Vagina (tissue), 2 donors: Measurements from ENCODE around the gene L2HGDH. TPM values are rescaled to one million over a fixed set of nuclear protein-coding genes. Genes with fewer than 3 reads are reported as not detected.

Source experiments
- DNase-seq, 2 donors: peaks; one replicate each; pipeline ENCODE4 v3.0.0-alpha.2; 2017; ENCODE audit errors: extremely low spot score in 2 of 2
- H3K27ac ChIP-seq: fragments of 200-600 bp; sonication (generic); one replicate; pipeline ENCODE4 v1.5.1; 2019
- H3K27me3 ChIP-seq: fragments of 200-600 bp; sonication (generic); one replicate; pipeline ENCODE4 v1.5.1; 2019
- H3K36me3 ChIP-seq, 2 donors: fragments of 200-600 bp; sonication (generic); one replicate each; pipeline ENCODE4 v1.5.1; 2017 to 2019
- H3K4me1 ChIP-seq: fragments of 200-600 bp; sonication (generic); one replicate; pipeline ENCODE4 v1.5.1; 2019
- H3K4me3 ChIP-seq, 2 donors: fragments of 200-600 bp; sonication (generic); 1 replicate in 1 of 2; 2 replicates in 1 of 2; pipeline ENCODE4 v1.5.1; 2016 to 2019
- H3K9me3 ChIP-seq: fragments of 200-600 bp; sonication (generic); one replicate; pipeline ENCODE4 v1.5.1; 2019
- CTCF ChIP-seq, 3 experiments: fragments of 450-650 bp in 2 of 3; fragments of 200-600 bp in 1 of 3; sonication (generic) in 1 of 3; IDR thresholded peaks; one replicate each; pipeline ENCODE4 v1.5.1; 2017 to 2019; ENCODE audit warnings: antibody characterized with exemption in 3 of 3, mild to moderate bottlenecking in 2 of 3, moderate library complexity in 2 of 3
- POLR2A ChIP-seq, 2 donors: fragments of 450-650 bp; IDR thresholded peaks; one replicate each; pipeline ENCODE4 v1.6.1; 2017; ENCODE audit warnings: antibody characterized with exemption in 2 of 2, mild to moderate bottlenecking in 2 of 2, moderate library complexity in 2 of 2
- POLR2AphosphoS5 ChIP-seq, 2 donors: sonication (generic); formaldehyde crosslinking; IDR thresholded peaks; one replicate each; pipeline ENCODE4 v1.9.0; 2017; ENCODE audit warnings: antibody characterized with exemption in 2 of 2, mild to moderate bottlenecking in 2 of 2, low read depth in 1 of 2; ENCODE audit not compliant: insufficient read depth in 1 of 2
- intact Hi-C: fragments of 100-400 bp; cut with DNase I; formaldehyde crosslinking; loops from one replicate; pipeline ENCODE4 v1.15.1; 2023
- total RNA-seq: library from RNA; depleted of rRNA; stranded (reverse); fragments of >200 nt; gene quantifications from one replicate; pipeline ENCODE4 v1.2.3, GENCODE V29; 2016

Gene L2HGDH
- total RNA-seq, 1 donor from 2014 or later = 5.6 TPM

- H3K9me3 ChIP-seq = no peaks in the 10 kb centered on the region
- H3K27me3 ChIP-seq = no peaks in the 10 kb centered on the region
- peak overlapping the region; percentile 84 to 87 for H3K4me3 ChIP-seq
- no peak for TF ChIP-seq POLR2A (IDR thresholded peaks at IDR 0.05)
- no peak for TF ChIP-seq CTCF (IDR thresholded peaks at IDR 0.05)
- no peak for TF ChIP-seq POLR2AphosphoS5 (IDR thresholded peaks at IDR 0.05; ENCODE audit: insufficient read depth in 1 of 2, low read depth in 1 of 2)
- peaks cover 17% of the 10 kb centered on the region for H3K4me1 ChIP-seq
- intact Hi-C loops = no loop called here
- no peaks in the 10 kb centered on the region for H3K36me3 ChIP-seq
- H3K27ac ChIP-seq = peak overlapping the region; percentile 93
- DNase-seq = no peak
Measured at GRCh38 chr14:50312734-50313054, 665 bp upstream of the L2HGDH start.

GRCh38 chr14:50311337-50311971 is 575 bp downstream of the L2HGDH start:
- no peak for DNase-seq
- Histone ChIP-seq H3K4me3 (peak overlapping the region; percentile 84 to 87), H3K27me3 (no peaks in the 10 kb centered on the region), H3K27ac (peak overlapping the region; percentile 93), H3K9me3 (no peaks in the 10 kb centered on the region), H3K36me3 (no peaks in the 10 kb centered on the region), H3K4me1 (peaks cover 17% of the 10 kb centered on the region)
- TF ChIP-seq POLR2AphosphoS5 (IDR thresholded peaks at IDR 0.05; ENCODE audit: insufficient read depth in 1 of 2, low read depth in 1 of 2) (no peak), POLR2A (IDR thresholded peaks at IDR 0.05) (no peak), CTCF (IDR thresholded peaks at IDR 0.05) (no peak)
- intact Hi-C loops = no loop called here

DNA sequence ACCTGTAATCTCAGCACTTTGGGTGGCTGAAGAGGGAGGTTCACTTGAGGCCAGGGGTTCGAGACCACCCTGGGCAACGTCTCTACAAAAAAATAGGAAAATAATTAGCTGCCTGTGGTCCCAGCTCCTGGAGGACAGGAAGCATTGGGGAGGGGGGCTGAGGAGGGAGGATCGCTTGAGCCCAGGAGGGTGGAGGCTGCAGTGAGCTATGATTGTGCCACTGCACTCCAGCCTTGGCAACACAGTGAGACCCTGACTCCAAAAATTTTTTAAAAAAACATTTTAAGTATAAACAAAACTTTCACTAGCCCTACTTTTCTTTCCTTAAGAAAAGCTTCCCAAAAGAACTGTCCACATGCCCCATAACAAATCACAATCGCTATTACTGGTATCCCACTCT is 1.6 kb downstream of the L2HGDH start:
- intact Hi-C loops = no loop called here
- H3K27me3 ChIP-seq = no peaks in the 10 kb centered on the region
- no peaks in the 10 kb centered on the region for H3K36me3 ChIP-seq
- H3K4me3 ChIP-seq = no peak overlapping the region
- no peaks in the 10 kb centered on the region for H3K9me3 ChIP-seq
- no peak for DNase-seq
- H3K4me1 ChIP-seq = peaks cover 17% of the 10 kb centered on the region
- TF ChIP-seq POLR2AphosphoS5 (IDR thresholded peaks at IDR 0.05; ENCODE audit: insufficient read depth in 1 of 2, low read depth in 1 of 2) (no peak), POLR2A (IDR thresholded peaks at IDR 0.05) (no peak), CTCF (IDR thresholded peaks at IDR 0.05) (no peak)
- no peak overlapping the region for H3K27ac ChIP-seq

- intact Hi-C loops = no loop called here
- no peak for TF ChIP-seq POLR2AphosphoS5 (IDR thresholded peaks at IDR 0.05; ENCODE audit: insufficient read depth in 1 of 2, low read depth in 1 of 2)
- no peak for TF ChIP-seq CTCF (IDR thresholded peaks at IDR 0.05)
- TF ChIP-seq POLR2A (IDR thresholded peaks at IDR 0.05) = no peak
- no peak for DNase-seq
Measured at GRCh38 chr14:50308363-50308915, 3.6 kb downstream of the L2HGDH start.

DNA sequence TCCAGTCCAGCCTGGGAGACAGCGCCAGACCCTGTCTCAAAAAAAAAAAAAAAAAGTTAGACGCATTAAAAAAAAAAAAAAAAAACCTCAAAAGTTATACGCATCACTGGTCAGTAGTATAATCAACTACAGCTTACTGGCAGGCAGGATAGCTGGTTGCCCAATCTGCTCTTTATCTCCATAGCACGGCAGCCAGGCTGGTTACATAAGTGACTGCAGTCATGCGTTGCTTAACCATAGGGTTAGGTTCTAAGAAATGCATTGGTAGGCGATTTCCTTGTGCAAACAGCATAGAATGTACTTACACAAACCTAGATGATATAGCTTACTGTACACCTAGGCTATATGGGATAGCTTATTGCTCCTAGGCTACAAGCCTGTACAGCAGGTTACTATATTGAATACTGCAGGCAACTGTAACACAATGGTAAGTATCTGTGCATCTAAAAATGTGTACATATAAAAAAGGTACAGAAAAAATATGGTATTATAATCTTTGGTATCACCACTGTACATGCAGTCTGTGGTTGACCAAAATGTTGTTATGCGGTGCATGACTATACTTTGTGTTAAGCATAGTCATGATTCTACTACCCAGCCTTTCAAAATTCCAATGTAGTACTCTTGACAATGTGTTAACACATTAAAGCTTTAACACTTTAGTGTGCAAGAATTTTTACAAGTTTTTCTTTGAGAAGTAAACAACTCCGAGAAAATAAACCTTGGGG is 8.1 kb downstream of the L2HGDH start:
- H3K4me1 ChIP-seq = no peaks in the 10 kb centered on the region
- no peak overlapping the region for H3K27ac ChIP-seq
- intact Hi-C loops = no loop called here
- TF ChIP-seq CTCF (IDR thresholded peaks at IDR 0.05) (no peak), POLR2AphosphoS5 (IDR thresholded peaks at IDR 0.05; ENCODE audit: insufficient read depth in 1 of 2, low read depth in 1 of 2) (no peak), POLR2A (IDR thresholded peaks at IDR 0.05) (no peak)
- no peak overlapping the region for H3K4me3 ChIP-seq
- no peaks in the 10 kb centered on the region for H3K27me3 ChIP-seq
- H3K9me3 ChIP-seq = no peaks in the 10 kb centered on the region
- no peaks in the 10 kb centered on the region for H3K36me3 ChIP-seq
- DNase-seq = no peak

More at GRCh38 chr14:50308363-50308915, 3.6 kb downstream of the L2HGDH start:
- Histone ChIP-seq H3K27me3 (no peaks in the 10 kb centered on the region), H3K27ac (no peak overlapping the region), H3K9me3 (no peaks in the 10 kb centered on the region), H3K4me1 (peaks cover 16% of the 10 kb centered on the region), H3K36me3 (no peaks in the 10 kb centered on the region), H3K4me3 (no peak overlapping the region)
